ENCODE results near the gene RNF213.

The RNF213 gene

GRCh38 chr17:80365001-80365965 is 104.6 kb downstream of the RNF213 start:
- DNase-seq (ENCODE audit: low read depth in 1 of 2, low spot score in 1 of 2), result no peak

- DNase-seq (ENCODE audit: low read depth in 1 of 2, low spot score in 1 of 2), result no peak
These were observed 105.3 kb downstream of the RNF213 start for GRCh38 chr17:80365983-80366382.

- no peak for DNase-seq (ENCODE audit: low read depth in 1 of 2, low spot score in 1 of 2)
These were observed 106.9 kb downstream of the RNF213 start for GRCh38 chr17:80367503-80367902.

GRCh38 chr17:80371196-80371595 is 110.5 kb downstream of the RNF213 start:
- DNase-seq (ENCODE audit: low read depth in 1 of 2, low spot score in 1 of 2), result no peak

GRCh38 chr17:80372456-80372855 is 111.8 kb downstream of the RNF213 start:
- DNase-seq (ENCODE audit: low read depth in 1 of 2, low spot score in 1 of 2), result no peak

- DNase-seq (ENCODE audit: low read depth in 1 of 2, low spot score in 1 of 2), result no peak
These were observed 112.4 kb downstream of the RNF213 start for GRCh38 chr17:80372922-80373570.

- DNase-seq (ENCODE audit: low read depth in 1 of 2, low spot score in 1 of 2), result no peak
These were observed 113.5 kb downstream of the RNF213 start for GRCh38 chr17:80374039-80374731.

- no peak for DNase-seq (ENCODE audit: low read depth in 1 of 2, low spot score in 1 of 2)
These were observed 114.3 kb downstream of the RNF213 start for GRCh38 chr17:80374732-80375585.

GRCh38 chr17:80376531-80376930 is 115.9 kb downstream of the RNF213 start:
- DNase-seq (ENCODE audit: low read depth in 1 of 2, low spot score in 1 of 2), result no peak

- no peak for DNase-seq (ENCODE audit: low read depth in 1 of 2, low spot score in 1 of 2)
These were observed 117.1 kb downstream of the RNF213 start for GRCh38 chr17:80377798-80378197.

- no peak for DNase-seq (ENCODE audit: low read depth in 1 of 2, low spot score in 1 of 2)
These were observed 118.7 kb downstream of the RNF213 start for GRCh38 chr17:80379348-80379747.

GRCh38 chr17:80380068-80380467 is 119.4 kb downstream of the RNF213 start:
- no peak for DNase-seq (ENCODE audit: low read depth in 1 of 2, low spot score in 1 of 2)

GRCh38 chr17:80380555-80381002 is 119.9 kb downstream of the RNF213 start:
- no peak for DNase-seq (ENCODE audit: low read depth in 1 of 2, low spot score in 1 of 2)

- no peak for DNase-seq (ENCODE audit: low read depth in 1 of 2, low spot score in 1 of 2)
These were observed 120.8 kb downstream of the RNF213 start for GRCh38 chr17:80381416-80381923.

- no peak for DNase-seq (ENCODE audit: low read depth in 1 of 2, low spot score in 1 of 2)
These were observed 121.8 kb downstream of the RNF213 start for GRCh38 chr17:80382446-80382845.

- no peak for DNase-seq (ENCODE audit: low read depth in 1 of 2, low spot score in 1 of 2)
These were observed 122.3 kb downstream of the RNF213 start for GRCh38 chr17:80382956-80383355.

GRCh38 chr17:80384078-80384960 is 123.7 kb downstream of the RNF213 start:
- no peak for DNase-seq (ENCODE audit: low read depth in 1 of 2, low spot score in 1 of 2)

- no peak for DNase-seq (ENCODE audit: low read depth in 1 of 2, low spot score in 1 of 2)
These were observed 124.4 kb downstream of the RNF213 start for GRCh38 chr17:80385046-80385445.

- DNase-seq (ENCODE audit: low read depth in 1 of 2, low spot score in 1 of 2), result no peak
These were observed 125.7 kb downstream of the RNF213 start for GRCh38 chr17:80386341-80386740.

GRCh38 chr17:80387071-80387470 is 126.4 kb downstream of the RNF213 start:
- DNase-seq (ENCODE audit: low read depth in 1 of 2, low spot score in 1 of 2), result no peak
